KMS-11 (cell line): ENCODE results near the gene PRSS33.

Source experiments
- H2AFZ ChIP-seq: fragments of 200-600 bp; sonication (generic); 2 replicates; pipeline ENCODE4 v1.6.1; 2016; ENCODE audit warnings: antibody characterized with exemption, mixed run types, low read depth
- H3K27ac ChIP-seq: fragments of 200-600 bp; sonication (generic); 2 replicates; pipeline ENCODE4 v1.6.1; 2016; ENCODE audit warnings: mild to moderate bottlenecking, mixed run types
- H3K27me3 ChIP-seq: fragments of 200-600 bp; sonication (generic); 2 replicates; pipeline ENCODE4 v1.6.1; 2017; ENCODE audit warnings: mild to moderate bottlenecking, low read depth, mixed run types, moderate library complexity; ENCODE audit not compliant: insufficient read depth
- H3K36me3 ChIP-seq: fragments of 200-600 bp; sonication (generic); 2 replicates; pipeline ENCODE4 v1.6.1; 2017; ENCODE audit warnings: mild to moderate bottlenecking, mixed run types; ENCODE audit not compliant: insufficient read depth
- H3K4me1 ChIP-seq: fragments of 200-600 bp; sonication (generic); 2 replicates; pipeline ENCODE4 v1.6.1; 2016; ENCODE audit warnings: mild to moderate bottlenecking, low read depth, mixed run types; ENCODE audit not compliant: poor library complexity, severe bottlenecking
- H3K4me2 ChIP-seq: fragments of 200-600 bp; sonication (generic); 2 replicates; pipeline ENCODE4 v1.7.0; 2016; ENCODE audit warnings: mild to moderate bottlenecking, mixed run types
- H3K4me3 ChIP-seq: fragments of 200-600 bp; sonication (generic); IDR thresholded peaks from 2 replicates; pipeline ENCODE4 v1.6.1; 2017; ENCODE audit warnings: low read depth, low read length, mixed read lengths; ENCODE audit not compliant: insufficient read depth
- H3K79me2 ChIP-seq: fragments of 200-600 bp; sonication (generic); 2 replicates; pipeline ENCODE4 v1.6.1; 2016; ENCODE audit warnings: low read depth, mixed run types; ENCODE audit not compliant: insufficient read depth
- H3K9ac ChIP-seq: fragments of 200-600 bp; sonication (generic); 2 replicates; pipeline ENCODE4 v1.6.1; 2016; ENCODE audit warnings: mild to moderate bottlenecking, mixed run types
- H4K20me1 ChIP-seq: fragments of 200-600 bp; sonication (generic); 2 replicates; pipeline ENCODE4 v1.6.1; 2016; ENCODE audit warnings: mild to moderate bottlenecking, mixed run types; ENCODE audit not compliant: insufficient read depth
- TF ChIP-seq, protein P1 (sequence below): fragments of 200-600 bp; sonication (generic); conservative IDR thresholded peaks from 2 replicates; pipeline ENCODE4 v1.6.1; 2017; ENCODE audit warnings: low read depth, mild to moderate bottlenecking, antibody characterized with exemption, low read length, moderate library complexity, mixed read lengths

Gene PRSS33

DNA sequence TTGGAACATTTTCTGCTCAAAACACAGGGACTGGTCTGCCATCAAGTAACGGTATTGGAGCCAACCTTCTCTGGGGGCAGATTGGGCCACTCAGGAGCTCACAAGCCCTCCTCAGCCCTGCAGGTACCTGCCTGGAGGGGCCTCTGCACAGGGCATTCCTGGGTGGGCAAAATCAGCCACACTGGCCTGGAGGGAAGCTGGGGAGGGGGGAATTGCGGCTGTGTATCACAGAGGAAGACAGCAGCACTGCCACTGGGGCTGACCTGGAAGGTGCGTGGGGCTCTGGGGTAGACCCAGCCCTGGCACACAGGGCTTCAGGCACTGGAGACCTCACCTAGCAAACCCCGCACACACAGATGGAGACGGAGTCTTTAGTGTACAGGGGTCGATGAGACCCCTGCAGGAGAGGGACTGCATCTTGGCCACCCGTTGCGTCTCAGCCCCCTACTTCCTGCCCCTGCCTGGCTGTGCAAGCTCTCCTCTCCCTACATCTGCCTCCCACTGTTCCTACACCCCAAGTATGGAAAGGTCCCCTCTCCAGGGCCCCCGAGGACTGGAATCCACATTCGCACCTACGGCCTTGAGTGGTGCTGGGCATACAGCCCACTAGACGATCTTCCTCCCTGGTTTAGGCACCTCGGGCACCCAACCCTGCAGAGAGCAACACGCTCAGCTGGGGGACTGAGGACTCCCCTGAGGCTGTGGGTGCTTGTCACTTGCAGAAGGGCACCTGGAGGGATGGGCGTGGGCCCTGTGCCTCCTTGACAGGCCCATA lies 42.1 kb downstream of the PRSS33 start:
- no peak overlapping the region for H3K4me3 ChIP-seq
- H3K27me3 ChIP-seq = 0 out of 2 replicates have a peak, but pooled peaks cover 4% of the 10 kb centered on the region
- H3K4me1 ChIP-seq = no peaks in the 10 kb centered on the region
- no peak overlapping the region for H2AFZ ChIP-seq
- no peaks in the 10 kb centered on the region for H3K36me3 ChIP-seq
- no peak overlapping the region for H3K9ac ChIP-seq
- no peak overlapping the region for H3K4me2 ChIP-seq
- no peak overlapping the region for H3K27ac ChIP-seq
- H3K79me2 ChIP-seq = no peaks in the 10 kb centered on the region
- no peaks in the 10 kb centered on the region for H4K20me1 ChIP-seq
- TF ChIP-seq, protein P1, sequence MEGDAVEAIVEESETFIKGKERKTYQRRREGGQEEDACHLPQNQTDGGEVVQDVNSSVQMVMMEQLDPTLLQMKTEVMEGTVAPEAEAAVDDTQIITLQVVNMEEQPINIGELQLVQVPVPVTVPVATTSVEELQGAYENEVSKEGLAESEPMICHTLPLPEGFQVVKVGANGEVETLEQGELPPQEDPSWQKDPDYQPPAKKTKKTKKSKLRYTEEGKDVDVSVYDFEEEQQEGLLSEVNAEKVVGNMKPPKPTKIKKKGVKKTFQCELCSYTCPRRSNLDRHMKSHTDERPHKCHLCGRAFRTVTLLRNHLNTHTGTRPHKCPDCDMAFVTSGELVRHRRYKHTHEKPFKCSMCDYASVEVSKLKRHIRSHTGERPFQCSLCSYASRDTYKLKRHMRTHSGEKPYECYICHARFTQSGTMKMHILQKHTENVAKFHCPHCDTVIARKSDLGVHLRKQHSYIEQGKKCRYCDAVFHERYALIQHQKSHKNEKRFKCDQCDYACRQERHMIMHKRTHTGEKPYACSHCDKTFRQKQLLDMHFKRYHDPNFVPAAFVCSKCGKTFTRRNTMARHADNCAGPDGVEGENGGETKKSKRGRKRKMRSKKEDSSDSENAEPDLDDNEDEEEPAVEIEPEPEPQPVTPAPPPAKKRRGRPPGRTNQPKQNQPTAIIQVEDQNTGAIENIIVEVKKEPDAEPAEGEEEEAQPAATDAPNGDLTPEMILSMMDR = no peak

DNA sequence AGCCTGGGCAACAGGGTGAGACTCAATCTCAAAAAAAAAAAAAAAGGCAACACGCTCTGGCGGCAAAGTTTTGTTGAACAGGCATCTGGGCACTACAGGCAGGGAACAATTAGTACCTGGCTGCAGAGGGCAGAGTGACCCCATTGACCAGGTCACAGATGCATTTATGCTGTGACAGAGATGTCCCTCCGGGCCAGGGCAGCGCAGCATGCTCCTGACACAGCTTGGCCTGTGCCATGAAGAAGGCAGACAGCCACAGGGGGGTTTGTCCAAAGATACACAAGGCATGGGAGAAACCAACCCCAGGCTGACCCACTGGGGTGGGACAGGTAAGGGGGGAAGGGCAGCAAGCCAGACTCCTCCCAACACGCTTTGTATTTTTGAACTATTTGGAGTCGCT lies 42.6 kb downstream of the PRSS33 start:
- 0 out of 2 replicates have a peak, but pooled peaks cover 4% of the 10 kb centered on the region for H3K27me3 ChIP-seq
- H3K36me3 ChIP-seq = no peaks in the 10 kb centered on the region
- no peak overlapping the region for H3K4me2 ChIP-seq
- H3K27ac ChIP-seq = no peak overlapping the region
- H3K79me2 ChIP-seq = no peaks in the 10 kb centered on the region
- no peaks in the 10 kb centered on the region for H3K4me1 ChIP-seq
- no peaks in the 10 kb centered on the region for H4K20me1 ChIP-seq
- H2AFZ ChIP-seq = no peak overlapping the region
- H3K4me3 ChIP-seq = no peak overlapping the region
- TF ChIP-seq, protein P1 = no peak
- H3K9ac ChIP-seq = no peak overlapping the region

DNA sequence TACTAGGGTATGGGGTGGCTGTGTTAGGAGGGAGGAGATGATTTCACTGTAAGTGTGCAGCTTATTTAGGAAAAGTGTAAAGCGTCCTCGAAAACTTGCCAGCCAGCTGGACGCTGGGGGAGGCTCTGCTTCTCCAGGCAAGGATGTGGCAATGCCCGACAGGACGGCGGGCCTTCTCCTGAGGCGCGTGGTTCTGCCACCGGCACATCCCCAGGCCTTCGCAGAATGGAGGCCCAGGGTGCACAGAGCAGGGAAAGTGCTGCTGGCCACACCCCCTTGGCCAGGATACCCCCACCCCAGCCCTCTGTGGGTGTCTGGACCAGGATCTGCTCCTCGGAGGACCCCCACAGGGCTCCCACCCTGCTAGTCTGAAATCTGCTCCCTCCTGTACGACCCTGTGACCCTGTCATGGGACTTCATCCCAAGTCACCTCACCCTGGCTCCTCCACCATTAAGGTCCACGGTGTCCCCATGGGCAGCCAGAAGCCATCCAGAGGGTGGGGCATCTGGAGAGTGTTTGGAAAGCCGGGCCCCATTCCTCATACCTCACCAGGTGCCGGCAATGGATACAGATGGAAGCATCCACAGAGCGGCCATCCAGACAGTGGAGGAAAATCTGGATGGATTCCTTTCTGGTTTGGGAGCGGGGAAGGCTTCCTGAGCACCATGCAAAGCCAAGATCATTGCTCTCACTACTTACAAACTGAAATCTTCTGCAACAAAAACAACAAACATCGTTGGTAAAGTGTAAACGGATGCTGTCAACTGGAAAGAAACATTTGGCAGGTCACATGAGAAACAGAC lies 44.2 kb downstream of the PRSS33 start:
- H3K4me3 ChIP-seq = no peak overlapping the region
- no peak overlapping the region for H3K27ac ChIP-seq
- H2AFZ ChIP-seq = no peak overlapping the region
- TF ChIP-seq, protein P1 = no peak
- 0 out of 2 replicates have a peak, but pooled peaks cover 4% of the 10 kb centered on the region for H3K27me3 ChIP-seq
- no peaks in the 10 kb centered on the region for H3K4me1 ChIP-seq
- H3K4me2 ChIP-seq = no peak overlapping the region
- no peak overlapping the region for H3K9ac ChIP-seq
- H3K79me2 ChIP-seq = no peaks in the 10 kb centered on the region
- H3K36me3 ChIP-seq = no peaks in the 10 kb centered on the region
- H4K20me1 ChIP-seq = no peaks in the 10 kb centered on the region

DNA sequence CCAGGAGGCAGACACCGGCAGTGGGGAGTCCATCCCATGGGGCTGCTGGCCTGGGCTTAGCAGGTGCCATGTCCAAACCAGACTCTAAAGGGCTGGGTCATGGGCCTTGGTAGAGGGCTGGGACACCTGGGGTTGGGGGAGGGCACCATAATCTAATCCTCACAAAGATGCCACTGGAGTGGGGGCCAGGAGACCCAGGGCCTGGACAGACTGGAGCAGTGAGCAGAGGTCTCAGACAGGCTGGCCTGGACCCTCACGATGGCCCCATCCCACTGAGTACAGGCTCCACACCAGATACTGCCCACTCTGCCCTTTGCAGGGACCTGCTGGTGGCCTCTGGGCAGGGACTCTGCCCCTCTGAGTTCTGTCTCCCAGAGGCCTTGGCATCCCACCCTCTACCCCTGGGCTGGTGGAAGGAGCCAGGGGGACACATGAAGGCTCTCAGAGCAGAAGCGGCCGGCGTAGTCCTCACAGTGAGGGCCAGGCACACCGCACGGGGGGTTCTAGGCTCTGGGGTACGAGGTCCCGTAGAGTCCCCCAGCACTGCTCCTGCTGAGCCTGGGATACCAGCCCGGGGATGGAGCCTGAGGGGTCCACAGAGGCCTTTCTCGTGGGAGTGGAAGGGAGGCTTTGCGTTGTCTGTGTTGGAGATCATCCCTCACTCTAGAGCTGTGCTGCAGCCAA lies 44.9 kb downstream of the PRSS33 start:
- Histone ChIP-seq H3K27me3 (0 out of 2 replicates have a peak, but pooled peaks cover 4% of the 10 kb centered on the region), H4K20me1 (no peaks in the 10 kb centered on the region)

More for the DNA sequence above, 44.9 kb downstream of the PRSS33 start:
- H3K27ac ChIP-seq = no peak overlapping the region
- H3K36me3 ChIP-seq = no peaks in the 10 kb centered on the region
- H3K4me2 ChIP-seq = no peak overlapping the region
- H3K4me1 ChIP-seq = no peaks in the 10 kb centered on the region
- TF ChIP-seq, protein P1 = no peak
- H2AFZ ChIP-seq = no peak overlapping the region
- H3K79me2 ChIP-seq = no peaks in the 10 kb centered on the region
- H3K9ac ChIP-seq = no peak overlapping the region
- H3K4me3 ChIP-seq = no peak overlapping the region
